Sigmoid colon (tissue), 4 donors: ENCODE data around the gene TEC.

Source experiments
- EP300 ChIP-seq, 4 donors: sonication (generic); formaldehyde crosslinking; IDR thresholded peaks; one replicate each; pipeline ENCODE4 v1.6.1; 2017; ENCODE audit warnings: antibody characterized with exemption in 4 of 4
- POLR2A ChIP-seq, 2 donors: fragments of 450-650 bp; IDR thresholded peaks; one replicate each; pipeline ENCODE4 v1.6.1; 2016; ENCODE audit warnings: antibody characterized with exemption in 2 of 2, mild to moderate bottlenecking in 2 of 2, moderate library complexity in 2 of 2
- POLR2AphosphoS5 ChIP-seq, 4 donors: sonication (generic); formaldehyde crosslinking; IDR thresholded peaks; one replicate each; pipeline ENCODE4 v1.6.1; 2017; ENCODE audit warnings: antibody characterized with exemption in 4 of 4
- TF ChIP-seq, protein P1 (sequence below), 4 experiments: fragments of 450-650 bp in 3 of 4; fragments of 200-600 bp in 1 of 4; IDR thresholded peaks; one replicate each; pipeline ENCODE4 v1.5.1; 2016 to 2019; ENCODE audit warnings: antibody characterized with exemption in 4 of 4, mild to moderate bottlenecking in 3 of 4, moderate library complexity in 2 of 4

DNA sequence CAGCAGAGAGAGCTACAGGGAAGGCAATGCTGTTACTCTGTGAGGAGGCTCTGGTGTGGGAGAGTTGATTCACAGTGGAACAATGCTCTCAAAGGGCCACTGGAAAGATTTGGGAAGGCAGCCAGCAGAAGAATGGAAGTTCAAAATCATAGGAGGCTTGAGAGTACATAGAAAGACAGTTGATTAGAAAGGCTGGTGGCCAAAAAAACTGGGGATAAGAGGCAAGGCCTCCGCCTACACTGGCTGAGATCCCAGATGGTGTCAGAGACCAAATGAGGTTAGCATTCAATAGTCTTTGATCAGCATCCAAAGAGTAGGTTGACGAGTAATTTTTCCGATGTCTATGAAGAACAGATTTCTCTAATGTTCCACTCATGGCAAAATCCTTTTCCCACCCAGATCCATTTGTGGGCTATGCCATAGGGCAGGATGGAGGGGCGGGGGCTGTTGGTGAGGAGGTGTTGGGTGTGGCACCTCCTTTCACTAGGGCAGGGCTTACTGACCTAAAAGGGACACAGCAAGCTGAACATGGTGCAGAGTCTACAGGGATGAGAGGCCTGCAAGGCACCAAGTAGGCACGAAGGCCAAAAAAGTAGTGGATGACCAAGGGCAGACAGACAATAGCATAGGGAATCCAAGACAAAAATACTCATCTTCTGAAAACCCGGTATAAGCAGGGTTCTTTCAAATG is 15.1 kb downstream of the TEC start:
- TF ChIP-seq, protein P1, sequence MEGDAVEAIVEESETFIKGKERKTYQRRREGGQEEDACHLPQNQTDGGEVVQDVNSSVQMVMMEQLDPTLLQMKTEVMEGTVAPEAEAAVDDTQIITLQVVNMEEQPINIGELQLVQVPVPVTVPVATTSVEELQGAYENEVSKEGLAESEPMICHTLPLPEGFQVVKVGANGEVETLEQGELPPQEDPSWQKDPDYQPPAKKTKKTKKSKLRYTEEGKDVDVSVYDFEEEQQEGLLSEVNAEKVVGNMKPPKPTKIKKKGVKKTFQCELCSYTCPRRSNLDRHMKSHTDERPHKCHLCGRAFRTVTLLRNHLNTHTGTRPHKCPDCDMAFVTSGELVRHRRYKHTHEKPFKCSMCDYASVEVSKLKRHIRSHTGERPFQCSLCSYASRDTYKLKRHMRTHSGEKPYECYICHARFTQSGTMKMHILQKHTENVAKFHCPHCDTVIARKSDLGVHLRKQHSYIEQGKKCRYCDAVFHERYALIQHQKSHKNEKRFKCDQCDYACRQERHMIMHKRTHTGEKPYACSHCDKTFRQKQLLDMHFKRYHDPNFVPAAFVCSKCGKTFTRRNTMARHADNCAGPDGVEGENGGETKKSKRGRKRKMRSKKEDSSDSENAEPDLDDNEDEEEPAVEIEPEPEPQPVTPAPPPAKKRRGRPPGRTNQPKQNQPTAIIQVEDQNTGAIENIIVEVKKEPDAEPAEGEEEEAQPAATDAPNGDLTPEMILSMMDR (IDR thresholded peaks at IDR 0.05) = no peak
- no peak for TF ChIP-seq POLR2A (IDR thresholded peaks at IDR 0.05)
- TF ChIP-seq EP300 (IDR thresholded peaks at IDR 0.05) = no peak
- no peak for TF ChIP-seq POLR2AphosphoS5 (IDR thresholded peaks at IDR 0.05)
